Lower leg skin (tissue), 4 donors: Measurements from ENCODE around the gene MTMR3. TPM values are rescaled to one million over a fixed set of nuclear protein-coding genes. Genes with fewer than 3 reads are reported as not detected.

Experiments used
- DNase-seq, 2 donors: peaks; one replicate each; pipeline ENCODE4 v3.0.0-alpha.2; 2019; ENCODE audit warnings: low spot score in 2 of 2
- H3K4me3 ChIP-seq: fragments of 200-600 bp; sonication (generic); 2 replicates; pipeline ENCODE4 v1.5.1; 2017; ENCODE audit warnings: mild to moderate bottlenecking, low read depth; ENCODE audit not compliant: poor library complexity, severe bottlenecking
- POLR2A ChIP-seq, 2 donors: fragments of 450-650 bp; IDR thresholded peaks; one replicate each; pipeline ENCODE4 v1.6.1; 2016 to 2017; ENCODE audit warnings: antibody characterized with exemption in 2 of 2, mild to moderate bottlenecking in 1 of 2, moderate library complexity in 1 of 2
- WGBS, 2 donors: methylation state at CpG; one replicate each; pipeline ENCODE4 v1.1.5; 2018; 5-methylcytosine and 5-hydroxymethylcytosine counted together
- intact Hi-C: fragments of 100-400 bp; cut with DNase I; formaldehyde crosslinking; loops from one replicate; pipeline ENCODE4 v1.15.0; 2023; ENCODE audit warnings: low total_unique reads
- total RNA-seq, 4 donors: library from RNA; depleted of rRNA; stranded (reverse); fragments of >200 nt; gene quantifications; one replicate each; pipeline ENCODE4 v1.1.0, GENCODE V29; 2016
- TF ChIP-seq, protein P1 (sequence below), 3 donors: fragments of 450-650 bp; IDR thresholded peaks; one replicate each; pipeline ENCODE4 v1.5.1; 2016; ENCODE audit warnings: antibody characterized with exemption in 3 of 3, mild to moderate bottlenecking in 3 of 3, moderate library complexity in 2 of 3

MTMR3 gene
- total RNA-seq, 4 donors from 2014 or later: 51.4 to 70.5 (median 62.6) TPM

DNA sequence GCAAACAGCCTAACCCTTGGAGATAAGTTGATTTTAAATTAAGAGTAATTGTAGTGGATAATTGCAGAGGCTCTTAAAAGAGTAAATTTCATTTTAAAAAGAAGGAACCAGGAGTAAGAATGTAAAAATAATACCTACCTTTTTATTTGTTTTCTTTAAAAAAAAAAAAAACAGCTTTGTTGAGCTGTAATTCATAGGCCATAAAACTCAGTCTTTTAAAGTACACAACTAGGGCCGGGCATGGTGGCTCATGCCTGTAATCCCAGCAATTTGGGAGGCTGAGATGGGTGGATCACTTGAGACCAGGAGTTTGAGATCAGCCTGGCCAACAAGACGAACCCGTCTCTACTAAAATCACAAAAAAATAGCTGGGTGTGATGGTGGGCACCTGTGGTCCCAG is 42.4 kb downstream of the MTMR3 start:
- intact Hi-C loops: no loop called here
- 94 to 95% methylated on average over 3 of the region's 3 CpGs for WGBS, 2 donors
- H3K4me3 ChIP-seq: no peak overlapping the region
- DNase-seq: no peak
- TF ChIP-seq, protein P1, sequence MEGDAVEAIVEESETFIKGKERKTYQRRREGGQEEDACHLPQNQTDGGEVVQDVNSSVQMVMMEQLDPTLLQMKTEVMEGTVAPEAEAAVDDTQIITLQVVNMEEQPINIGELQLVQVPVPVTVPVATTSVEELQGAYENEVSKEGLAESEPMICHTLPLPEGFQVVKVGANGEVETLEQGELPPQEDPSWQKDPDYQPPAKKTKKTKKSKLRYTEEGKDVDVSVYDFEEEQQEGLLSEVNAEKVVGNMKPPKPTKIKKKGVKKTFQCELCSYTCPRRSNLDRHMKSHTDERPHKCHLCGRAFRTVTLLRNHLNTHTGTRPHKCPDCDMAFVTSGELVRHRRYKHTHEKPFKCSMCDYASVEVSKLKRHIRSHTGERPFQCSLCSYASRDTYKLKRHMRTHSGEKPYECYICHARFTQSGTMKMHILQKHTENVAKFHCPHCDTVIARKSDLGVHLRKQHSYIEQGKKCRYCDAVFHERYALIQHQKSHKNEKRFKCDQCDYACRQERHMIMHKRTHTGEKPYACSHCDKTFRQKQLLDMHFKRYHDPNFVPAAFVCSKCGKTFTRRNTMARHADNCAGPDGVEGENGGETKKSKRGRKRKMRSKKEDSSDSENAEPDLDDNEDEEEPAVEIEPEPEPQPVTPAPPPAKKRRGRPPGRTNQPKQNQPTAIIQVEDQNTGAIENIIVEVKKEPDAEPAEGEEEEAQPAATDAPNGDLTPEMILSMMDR (IDR thresholded peaks at IDR 0.05): no peak
- TF ChIP-seq POLR2A (IDR thresholded peaks at IDR 0.05): no peak

DNA sequence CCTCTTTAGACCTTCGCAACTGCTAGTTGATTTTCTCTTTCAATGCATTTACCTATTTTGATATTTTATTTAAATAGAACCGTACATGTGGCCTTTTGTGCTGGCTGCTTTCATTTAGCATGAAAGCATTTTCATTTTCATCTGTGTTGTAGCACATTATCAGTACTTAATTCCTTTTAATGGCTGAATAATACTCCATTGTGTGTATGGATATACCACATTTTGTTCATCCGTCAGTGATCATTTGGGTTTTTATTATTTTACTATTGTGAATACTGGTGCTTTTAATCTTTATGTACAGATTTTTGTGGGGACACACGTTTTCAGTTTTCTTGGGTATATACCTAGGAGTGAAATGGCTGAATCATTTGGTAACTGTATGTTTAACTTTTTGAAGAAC is 43.1 kb downstream of the MTMR3 start:
- intact Hi-C loops: no loop called here
- H3K4me3 ChIP-seq: no peak overlapping the region
- WGBS, 2 donors: 95 to 97% methylated on average over 4 of the region's 4 CpGs
- TF ChIP-seq, protein P1 (IDR thresholded peaks at IDR 0.05): no peak
- no peak for TF ChIP-seq POLR2A (IDR thresholded peaks at IDR 0.05)
- DNase-seq: no peak

DNA sequence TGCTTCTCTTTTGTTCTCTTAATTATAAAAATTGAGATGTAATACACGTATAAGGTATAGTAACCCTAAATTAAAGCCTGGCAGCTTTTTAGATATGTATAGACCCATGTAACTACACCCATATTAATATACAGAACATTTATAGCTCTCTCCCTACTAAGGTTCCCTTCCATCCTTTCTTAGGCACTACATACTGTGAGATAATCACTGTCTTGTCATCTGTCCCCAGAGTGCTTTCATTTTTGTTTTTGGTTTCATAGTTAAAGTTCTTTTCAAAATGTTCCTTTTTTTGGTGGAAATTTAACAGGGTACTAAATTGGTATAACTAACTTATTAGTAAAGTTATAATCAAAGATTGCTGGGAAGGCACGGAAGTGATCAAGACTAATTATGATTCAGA is 49.2 kb downstream of the MTMR3 start:
- no peak overlapping the region for H3K4me3 ChIP-seq
- no peak for DNase-seq
- WGBS, 2 donors: 70 to 77% methylated on average over 2 of the region's 2 CpGs
- TF ChIP-seq POLR2A (IDR thresholded peaks at IDR 0.05): no peak
- TF ChIP-seq, protein P1 (IDR thresholded peaks at IDR 0.05): no peak
- intact Hi-C loops: no loop called here

DNA sequence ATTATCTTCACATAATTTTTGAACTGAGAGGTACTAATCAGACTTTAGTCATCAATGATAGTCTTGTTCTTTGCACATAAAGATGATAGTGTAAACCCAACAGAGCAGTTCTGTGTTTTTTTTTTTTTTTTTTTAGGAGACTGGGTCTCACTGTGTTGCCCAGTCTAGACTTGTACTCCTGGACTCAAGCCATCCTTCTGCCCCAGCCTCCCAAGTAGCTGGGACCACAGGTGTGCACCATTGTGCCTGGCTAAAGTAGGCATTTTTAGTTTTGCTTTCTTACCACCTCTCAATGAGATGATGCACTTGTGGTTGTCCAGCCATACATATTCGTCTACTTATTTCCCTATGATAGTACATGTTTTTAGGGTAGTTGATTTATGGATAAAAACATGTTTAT is 50.6 kb downstream of the MTMR3 start:
- WGBS, 2 donors: 90 to 98% methylated on average over 1 of the region's 1 CpG
- TF ChIP-seq, protein P1 (IDR thresholded peaks at IDR 0.05): no peak
- DNase-seq: no peak
- H3K4me3 ChIP-seq: no peak overlapping the region
- intact Hi-C loops: no loop called here

DNA sequence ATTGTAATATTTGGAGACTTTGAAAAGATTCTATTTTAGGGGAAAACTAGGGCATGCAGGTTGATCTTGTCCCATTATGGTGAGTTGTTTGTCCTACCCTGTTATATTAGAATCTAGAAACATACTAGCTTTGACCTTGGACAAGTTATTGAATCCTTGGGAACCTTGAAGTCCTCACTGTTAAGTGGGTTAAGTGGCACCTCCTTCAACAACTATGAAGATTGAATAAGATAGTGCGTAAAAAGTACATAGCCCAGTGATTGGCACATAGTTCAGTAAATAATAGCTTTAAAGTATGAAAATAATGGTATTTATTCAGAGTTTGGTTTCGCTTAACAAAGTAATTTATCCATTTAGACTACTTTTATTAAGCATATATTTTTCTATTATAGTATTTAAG is 51.6 kb downstream of the MTMR3 start:
- 94 to 96% methylated on average over 2 of the region's 2 CpGs for WGBS, 2 donors
- no peak for DNase-seq
- no peak overlapping the region for H3K4me3 ChIP-seq
- TF ChIP-seq POLR2A (IDR thresholded peaks at IDR 0.05): no peak
- TF ChIP-seq, protein P1 (IDR thresholded peaks at IDR 0.05): no peak
- intact Hi-C loops: no loop called here

DNA sequence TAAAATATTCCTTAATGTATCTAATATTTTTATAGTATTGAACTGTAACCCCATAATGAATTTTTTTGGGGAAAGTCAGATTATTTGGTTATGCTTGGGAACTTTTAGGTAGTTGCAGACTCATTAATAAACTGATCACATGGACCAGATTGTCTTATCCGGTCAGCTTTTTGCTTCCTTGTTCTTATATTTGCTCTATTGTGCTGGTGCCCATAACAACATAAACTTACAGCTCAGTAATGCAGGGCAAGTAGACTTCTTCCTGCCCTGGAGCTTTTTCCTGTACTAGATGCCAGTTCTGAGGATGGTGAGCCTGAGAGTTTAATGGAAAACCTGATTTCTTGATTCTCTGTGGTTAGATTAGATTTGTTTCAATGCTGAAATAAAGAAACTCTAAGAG is 53.2 kb downstream of the MTMR3 start:
- H3K4me3 ChIP-seq: no peak overlapping the region
- intact Hi-C loops: no loop called here
- TF ChIP-seq, protein P1 (IDR thresholded peaks at IDR 0.05): no peak
- TF ChIP-seq POLR2A (IDR thresholded peaks at IDR 0.05): no peak
- no peak for DNase-seq
- WGBS, 2 donors: 29 to 40% methylated on average over 1 of the region's 1 CpG
